HEK293 (cell line): Measurements from ENCODE around the gene LYPD3.

Experiments
- CTCF ChIA-PET: fragments of 350-600 bp; formaldehyde crosslinking; extraction: SDS; loops from one replicate; lab custom pipeline; 2021; ENCODE audit warnings: antibody characterized with exemption; lab: Yijun Ruan, JAX
- POLR2A ChIA-PET: fragments of 300-600 bp; formaldehyde crosslinking; extraction: SDS; loops from one replicate; lab custom pipeline; 2020; ENCODE audit warnings: antibody characterized with exemption, inconsistent platforms; lab: Yijun Ruan, JAX
- H3K27ac ChIP-seq: fragments of 200-500 bp; sonication (Bioruptor generic); 2 replicates; pipeline ENCODE4 v1.5.1; 2014; ENCODE audit warnings: low read depth, low read length, control low read depth, inconsistent platforms; ENCODE audit errors: extremely low read depth
- H3K36me3 ChIP-seq, 2 experiments: fragments of 200-500 bp in 1 of 2; sonication (Bioruptor generic) in 1 of 2; 1 replicate in 1 of 2; 2 replicates in 1 of 2; pipeline ENCODE4 v1.5.1; 2014 to 2017; ENCODE audit warnings: inconsistent platforms in 2 of 2, low read length in 2 of 2; ENCODE audit not compliant: control insufficient read depth in 2 of 2, insufficient read depth in 1 of 2
- H3K4me1 ChIP-seq: fragments of 200-500 bp; sonication (Bioruptor generic); 2 replicates; pipeline ENCODE4 v1.5.1; 2014; ENCODE audit warnings: mild to moderate bottlenecking, low read length, inconsistent platforms; ENCODE audit not compliant: control insufficient read depth, insufficient read depth
- H3K4me3 ChIP-seq: 2 replicates; pipeline ENCODE4 v1.5.1; 2011; ENCODE audit warnings: low read depth, mild to moderate bottlenecking, control low read depth, low read length, moderate library complexity
- H3K9me3 ChIP-seq: fragments of 200-500 bp; sonication (Bioruptor generic); 2 replicates; pipeline ENCODE4 v1.5.1; 2014; ENCODE audit warnings: low read depth, low read length, inconsistent platforms; ENCODE audit not compliant: control insufficient read depth, insufficient read depth
- EGR2 ChIP-seq: fragments of 450-650 bp; formaldehyde crosslinking; IDR thresholded peaks from 2 replicates; pipeline ENCODE4 v1.5.1; 2016; ENCODE audit warnings: low read depth, missing biosample characterization, missing genetic modification characterization
- HOXD13 ChIP-seq: sonication (generic); formaldehyde crosslinking; IDR thresholded peaks from 2 replicates; pipeline ENCODE4 v1.8.0; 2022; ENCODE audit warnings: missing genetic modification reagents, borderline replicate concordance
- KLF8 ChIP-seq: fragments of 450-650 bp; formaldehyde crosslinking; IDR thresholded peaks from 2 replicates; pipeline ENCODE4 v1.5.1; 2016; ENCODE audit warnings: missing biosample characterization, missing genetic modification characterization
- PRDM1 ChIP-seq: fragments of 450-650 bp; formaldehyde crosslinking; IDR thresholded peaks from 2 replicates; pipeline ENCODE4; 2016; ENCODE audit warnings: missing biosample characterization, missing genetic modification characterization
- SCRT1 ChIP-seq: fragments of 450-650 bp; formaldehyde crosslinking; IDR thresholded peaks from 2 replicates; pipeline ENCODE4 v1.5.1; 2016; ENCODE audit warnings: missing biosample characterization, missing genetic modification characterization, borderline replicate concordance
- SCRT2 ChIP-seq: fragments of 450-650 bp; formaldehyde crosslinking; IDR thresholded peaks from 2 replicates; pipeline ENCODE4 v1.5.1; 2016; ENCODE audit warnings: missing biosample characterization, missing genetic modification characterization
- SP2 ChIP-seq: fragments of 450-650 bp; formaldehyde crosslinking; IDR thresholded peaks from 2 replicates; pipeline ENCODE4 v1.5.1; 2016; ENCODE audit warnings: missing biosample characterization, missing genetic modification characterization
- TSHZ1 ChIP-seq: fragments of 450-650 bp; formaldehyde crosslinking; IDR thresholded peaks from 2 replicates; pipeline ENCODE4 v1.5.1; 2016; ENCODE audit warnings: missing biosample characterization, missing genetic modification characterization, borderline replicate concordance
- ZBTB17 ChIP-seq: fragments of 450-650 bp; formaldehyde crosslinking; IDR thresholded peaks from 2 replicates; pipeline ENCODE4 v1.5.1; 2016; ENCODE audit warnings: missing biosample characterization, missing genetic modification characterization
- ZFHX2 ChIP-seq: fragments of 450-650 bp; formaldehyde crosslinking; conservative IDR thresholded peaks from 2 replicates; pipeline ENCODE4 v1.5.1; 2016; ENCODE audit warnings: missing biosample characterization, missing genetic modification characterization
- ZNF10 ChIP-seq: fragments of 450-650 bp; formaldehyde crosslinking; IDR thresholded peaks from 2 replicates; pipeline ENCODE4 v1.5.1; 2017; ENCODE audit warnings: missing biosample characterization, missing genetic modification characterization
- ZNF121 ChIP-seq: fragments of 450-650 bp; formaldehyde crosslinking; IDR thresholded peaks from 2 replicates; pipeline ENCODE4 v1.5.1; 2016; ENCODE audit warnings: missing biosample characterization, missing genetic modification characterization
- ZNF133 ChIP-seq: fragments of 450-650 bp; formaldehyde crosslinking; IDR thresholded peaks from 2 replicates; pipeline ENCODE4 v1.5.1; 2016; ENCODE audit warnings: missing biosample characterization, missing genetic modification characterization
- ZNF19 ChIP-seq: fragments of 450-650 bp; formaldehyde crosslinking; IDR thresholded peaks from 2 replicates; pipeline ENCODE4; 2016; ENCODE audit warnings: missing biosample characterization, missing genetic modification characterization, low read depth
- ZNF221 ChIP-seq: fragments of 450-650 bp; formaldehyde crosslinking; IDR thresholded peaks from 2 replicates; pipeline ENCODE4 v1.5.1; 2017; ENCODE audit warnings: missing biosample characterization, missing genetic modification characterization, borderline replicate concordance
- ZNF239 ChIP-seq: fragments of 450-650 bp; formaldehyde crosslinking; IDR thresholded peaks from 2 replicates; pipeline ENCODE4 v1.5.1; 2016; ENCODE audit warnings: missing biosample characterization, missing genetic modification characterization
- ZNF24 ChIP-seq: fragments of 450-650 bp; formaldehyde crosslinking; IDR thresholded peaks from 2 replicates; pipeline ENCODE4 v1.5.1; 2016; ENCODE audit warnings: missing biosample characterization, missing genetic modification characterization
- ZNF398 ChIP-seq: fragments of 450-650 bp; formaldehyde crosslinking; IDR thresholded peaks from 2 replicates; pipeline ENCODE4 v1.5.1; 2017; ENCODE audit warnings: missing biosample characterization, missing genetic modification characterization
- ZNF654 ChIP-seq: fragments of 450-650 bp; formaldehyde crosslinking; IDR thresholded peaks from 2 replicates; pipeline ENCODE4 v1.5.1; 2016; ENCODE audit warnings: low read depth, missing biosample characterization, missing genetic modification characterization
- ZNF704 ChIP-seq: fragments of 450-650 bp; formaldehyde crosslinking; IDR thresholded peaks from 2 replicates; pipeline ENCODE4 v1.5.1; 2016; ENCODE audit warnings: missing biosample characterization, missing genetic modification characterization
- ZSCAN16 ChIP-seq: fragments of 450-650 bp; formaldehyde crosslinking; IDR thresholded peaks from 2 replicates; pipeline ENCODE4 v1.5.1; 2016; ENCODE audit warnings: missing biosample characterization, missing genetic modification characterization

The LYPD3 gene

GRCh38 chr19:43430142-43430710, 35.2 kb downstream of the LYPD3 start:
- H3K36me3 ChIP-seq: 0 out of 3 replicates have a peak, but pooled peaks cover 0 to 3% of the 10 kb centered on the region in 2 experiments
- H3K27ac ChIP-seq: no peak overlapping the region
- peaks cover 10% of the 10 kb centered on the region for H3K4me1 ChIP-seq
- H3K4me3 ChIP-seq: no peak overlapping the region
- ChIA-PET POLR2A (no interaction called here), CTCF (interaction anchor here (0.6 to 13.5 kb wide), 8 partner anchors 9 to 650 kb away, joined by 3 to 217 read pairs (median 7); no protein-coding TSS in a partner anchor)
- H3K9me3 ChIP-seq: no peaks in the 10 kb centered on the region; the same call in 1 of the 2 replicates
- TF ChIP-seq EGR2 (tag by site-specific recombination) (no peak), ZNF654 (tag by site-specific recombination) (peak; percentile 13; the same call in 1 of the 2 replicates), ZBTB17 (tag by site-specific recombination) (peak; percentile 55), SCRT1 (tag by site-specific recombination) (no peak), PRDM1 (tag by site-specific recombination) (peak; percentile 75; the same call in 1 of the 2 replicates), TSHZ1 (tag by site-specific recombination) (no peak)

- ChIA-PET CTCF (interaction anchor here (0.6 to 13.5 kb wide), 13 partner anchors 8 to 161 kb away, joined by 3 to 217 read pairs (median 3); no protein-coding TSS in a partner anchor), POLR2A (no interaction called here)
- H3K4me1 ChIP-seq: peaks cover 12% of the 10 kb centered on the region
- H3K27ac ChIP-seq: no peak overlapping the region
- TF ChIP-seq KLF8 (tag by site-specific recombination) (no peak), ZNF121 (peak; percentile 94)
- H3K36me3 ChIP-seq: 0 out of 3 replicates have a peak, but pooled peaks cover 0 to 3% of the 10 kb centered on the region in 2 experiments
- no peak overlapping the region for H3K4me3 ChIP-seq
- no peaks in the 10 kb centered on the region; the same call in 1 of the 2 replicates for H3K9me3 ChIP-seq
These were observed 36.0 kb downstream of the LYPD3 start for GRCh38 chr19:43429395-43429794.

- H3K36me3 ChIP-seq: 0 out of 3 replicates have a peak, but pooled peaks cover 0 to 3% of the 10 kb centered on the region in 2 experiments
- no peak overlapping the region for H3K27ac ChIP-seq
- no peak overlapping the region for H3K4me3 ChIP-seq
- CTCF ChIA-PET: interaction anchor here (0.6 to 12.7 kb wide), 51 partner anchors 7 to 1130 kb away, joined by 3 to 217 read pairs (median 5); partner anchors contain the start of genes TEX101 and ZNF575
- H3K9me3 ChIP-seq: no peaks in the 10 kb centered on the region; the same call in 1 of the 2 replicates
- peaks cover 12% of the 10 kb centered on the region for H3K4me1 ChIP-seq
- POLR2A ChIA-PET: interaction anchor here (0.7 to 1.1 kb wide), 3 partner anchors 9 to 339 kb away, joined by 3 to 9 read pairs (median 6); no protein-coding TSS in a partner anchor
- no peak for TF ChIP-seq ZNF704 (tag by site-specific recombination)
- TF ChIP-seq ZNF398 (tag by site-specific recombination): 0 out of 2 replicates have a peak, but pooled peaks have one; percentile 51
- no peak for TF ChIP-seq ZNF133 (tag by site-specific recombination)
- peak; percentile 68; the same call in 1 of the 2 replicates for TF ChIP-seq ZNF239
- TF ChIP-seq ZFHX2 (tag by site-specific recombination): no peak
- no peak for TF ChIP-seq ZSCAN16
- 0 out of 2 replicates have a peak, but pooled peaks have one; percentile 12 for TF ChIP-seq ZNF19 (tag by site-specific recombination)
- no peak for TF ChIP-seq ZNF10 (tag by site-specific recombination)
- no peak for TF ChIP-seq SP2 (tag by site-specific recombination)
- TF ChIP-seq ZNF24 (tag by site-specific recombination): 0 out of 2 replicates have a peak, but pooled peaks have one; percentile 17
- TF ChIP-seq ZNF221: no peak
- TF ChIP-seq PRDM1 (tag by site-specific recombination): peak; percentile 96
- peak; percentile 87 for TF ChIP-seq SCRT2 (tag by site-specific recombination)
- no peak for TF ChIP-seq HOXD13 (CRISPR knock-in tag)
These were observed 39.6 kb downstream of the LYPD3 start for GRCh38 chr19:43425567-43426392.
